GM12891 (cell line): Measurements from ENCODE around the gene EHMT1.

Experiments
- POLR2A ChIP-seq: IDR thresholded peaks from 2 replicates; pipeline ENCODE4 v1.6.1; 2011; ENCODE audit warnings: low read depth, low read length, control low read depth
- POU2F2 ChIP-seq: IDR thresholded peaks from 2 replicates; pipeline ENCODE4 v1.6.1; 2011; ENCODE audit warnings: low read depth, mild to moderate bottlenecking, control low read depth, low read length, moderate library complexity
- TAF1 ChIP-seq: IDR thresholded peaks from 2 replicates; pipeline ENCODE4 v1.6.1; 2011; ENCODE audit warnings: low read depth, low read length, control low read depth

GRCh38 chr9:137807721-137808703 lies 189.2 kb downstream of the EHMT1 start:
- no peak for TF ChIP-seq POLR2A
- TF ChIP-seq POU2F2, result no peak
- no peak for TF ChIP-seq TAF1
